ENCODE measurements around the gene EP300. TPM values are rescaled to one million over a fixed set of nuclear protein-coding genes. Genes with fewer than 3 reads are reported as not detected.
"Not testable (repeated sequence)": the region's sequence is repeated elsewhere in the genome, so short reads cannot be mapped to it uniquely, and the experiment has no call there.

The EP300 gene
- total RNA-seq (2014; rRNA removed; shearing (Covaris generic)): 14.2 and 73.2 TPM in 2 replicates

DNA sequence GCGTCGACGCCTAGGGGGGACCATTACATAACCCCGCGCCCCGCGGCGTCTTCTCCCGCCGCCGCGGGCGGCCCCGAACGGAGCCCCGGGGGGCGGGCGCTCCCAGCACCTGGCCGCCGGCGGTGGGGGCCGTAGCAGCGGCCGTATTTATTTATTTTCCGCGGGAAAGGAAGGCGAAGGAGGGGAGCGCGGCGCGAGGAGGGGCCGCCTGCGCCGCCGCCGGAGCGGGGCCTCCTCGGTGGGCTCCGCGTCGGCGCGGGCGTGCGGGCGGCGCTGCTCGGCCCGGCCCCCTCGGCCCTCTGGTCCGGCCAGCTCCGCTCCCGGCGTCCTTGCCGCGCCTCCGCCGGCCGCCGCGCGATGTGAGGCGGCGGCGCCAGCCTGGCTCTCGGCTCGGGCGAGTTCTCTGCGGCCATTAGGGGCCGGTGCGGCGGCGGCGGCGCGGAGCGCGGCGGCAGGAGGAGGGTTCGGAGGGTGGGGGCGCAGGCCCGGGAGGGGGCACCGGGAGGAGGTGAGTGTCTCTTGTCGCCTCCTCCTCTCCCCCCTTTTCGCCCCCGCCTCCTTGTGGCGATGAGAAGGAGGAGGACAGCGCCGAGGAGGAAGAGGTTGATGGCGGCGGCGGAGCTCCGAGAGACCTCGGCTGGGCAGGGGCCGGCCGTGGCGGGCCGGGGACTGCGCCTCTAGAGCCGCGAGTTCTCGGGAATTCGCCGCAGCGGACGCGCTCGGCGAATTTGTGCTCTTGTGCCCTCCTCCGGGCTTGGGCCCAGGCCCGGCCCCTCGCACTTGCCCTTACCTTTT, at the start of gene EP300:
Gene EP300 (plus strand): TSS at position 570 of the 795 bp plus-strand sequence. CDS start 413 bp downstream, outside the sequence.
- DNase-seq (ENCODE audit: low spot score): peak; percentile 91
- in situ Hi-C loops (cut with HindIII; ENCODE audit: low sequenced_read_pairs): no loop called here

DNA sequence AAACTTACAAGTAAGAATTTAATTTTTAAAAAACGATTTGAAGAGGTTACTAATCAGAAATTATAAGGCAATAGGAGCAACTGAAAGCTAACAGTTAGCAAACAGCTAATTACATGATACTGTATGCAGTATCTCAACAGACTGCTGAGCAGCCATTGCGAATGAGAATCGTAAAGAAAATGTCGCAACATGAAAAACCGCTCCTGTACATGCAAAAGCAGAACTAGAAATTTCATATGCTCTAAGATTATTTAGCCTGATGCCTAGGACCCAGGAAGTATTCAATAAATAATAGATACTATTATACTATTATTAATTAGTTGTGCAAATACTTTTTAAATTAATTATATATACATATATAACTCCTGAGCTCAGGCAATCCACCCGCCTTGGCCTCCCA, 48.7 kb upstream of the EP300 start:
- in situ Hi-C loops (cut with HindIII; ENCODE audit: low sequenced_read_pairs): no loop called here
- DNase-seq (ENCODE audit: low spot score): no peak

DNA sequence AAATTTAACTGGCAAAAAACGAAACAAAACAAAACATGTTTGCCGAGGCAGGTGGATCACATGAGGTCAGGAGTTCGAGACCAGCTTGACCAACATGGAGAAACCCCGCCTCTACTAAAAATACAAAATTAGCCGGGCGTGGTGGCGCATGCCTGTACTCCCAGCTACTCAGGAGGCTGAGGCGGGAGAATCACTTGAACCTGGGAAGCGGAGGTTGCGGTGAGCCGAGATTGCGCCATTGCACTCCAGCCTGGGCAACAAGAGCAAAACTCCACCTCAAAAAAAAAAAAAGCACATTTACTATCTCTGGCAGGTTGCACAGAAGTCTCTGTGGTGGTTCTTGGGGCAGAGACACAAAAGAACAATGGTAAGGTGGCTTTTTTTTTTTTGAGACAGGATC, 46.8 kb upstream of the EP300 start:
- DNase-seq (ENCODE audit: low spot score); in situ Hi-C loops (cut with HindIII; ENCODE audit: low sequenced_read_pairs): not testable (repeated sequence)

DNA sequence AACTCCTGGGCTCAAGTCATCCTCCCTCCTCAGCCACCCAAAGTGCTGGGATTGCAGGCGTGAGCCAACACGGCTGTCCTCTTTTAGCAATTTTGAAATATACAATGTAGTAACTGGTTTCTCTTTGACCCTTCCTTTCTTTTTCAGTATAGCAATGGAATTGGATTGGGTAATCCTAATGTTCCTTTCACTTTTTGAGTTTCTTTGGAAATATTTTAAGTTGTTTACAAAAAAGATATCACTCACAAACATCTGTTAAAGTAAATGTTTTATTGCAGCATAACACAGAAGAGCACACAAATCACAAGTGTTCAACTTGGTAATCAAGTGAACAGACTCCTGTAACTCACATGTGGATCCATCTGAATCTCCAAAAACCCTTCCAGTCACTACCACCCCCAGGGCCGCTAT, 44.6 kb upstream of the EP300 start:
- no peak for DNase-seq (ENCODE audit: low spot score)
- in situ Hi-C loops (cut with HindIII; ENCODE audit: low sequenced_read_pairs): no loop called here

DNA sequence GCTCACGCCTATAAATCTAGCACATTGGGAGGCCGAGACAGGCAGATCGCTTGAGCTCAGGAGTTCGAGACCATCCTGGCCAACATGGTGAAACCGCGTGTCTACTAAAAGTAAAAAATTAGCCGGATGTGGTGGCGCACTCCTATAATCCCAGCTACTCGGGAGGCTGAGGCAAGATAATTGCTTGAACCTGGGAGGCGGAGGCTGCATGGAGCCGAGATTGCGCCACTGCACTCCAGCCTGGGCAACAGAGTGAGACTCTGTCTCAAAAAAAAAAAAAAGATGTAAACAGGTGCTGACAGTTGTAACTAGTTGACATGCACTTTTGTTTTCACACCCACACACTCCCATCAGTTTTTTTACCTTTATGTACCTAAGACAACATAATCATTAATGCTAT, 44.0 kb upstream of the EP300 start:
- in situ Hi-C loops (cut with HindIII; ENCODE audit: low sequenced_read_pairs); DNase-seq (ENCODE audit: low spot score): not testable (repeated sequence)

DNA sequence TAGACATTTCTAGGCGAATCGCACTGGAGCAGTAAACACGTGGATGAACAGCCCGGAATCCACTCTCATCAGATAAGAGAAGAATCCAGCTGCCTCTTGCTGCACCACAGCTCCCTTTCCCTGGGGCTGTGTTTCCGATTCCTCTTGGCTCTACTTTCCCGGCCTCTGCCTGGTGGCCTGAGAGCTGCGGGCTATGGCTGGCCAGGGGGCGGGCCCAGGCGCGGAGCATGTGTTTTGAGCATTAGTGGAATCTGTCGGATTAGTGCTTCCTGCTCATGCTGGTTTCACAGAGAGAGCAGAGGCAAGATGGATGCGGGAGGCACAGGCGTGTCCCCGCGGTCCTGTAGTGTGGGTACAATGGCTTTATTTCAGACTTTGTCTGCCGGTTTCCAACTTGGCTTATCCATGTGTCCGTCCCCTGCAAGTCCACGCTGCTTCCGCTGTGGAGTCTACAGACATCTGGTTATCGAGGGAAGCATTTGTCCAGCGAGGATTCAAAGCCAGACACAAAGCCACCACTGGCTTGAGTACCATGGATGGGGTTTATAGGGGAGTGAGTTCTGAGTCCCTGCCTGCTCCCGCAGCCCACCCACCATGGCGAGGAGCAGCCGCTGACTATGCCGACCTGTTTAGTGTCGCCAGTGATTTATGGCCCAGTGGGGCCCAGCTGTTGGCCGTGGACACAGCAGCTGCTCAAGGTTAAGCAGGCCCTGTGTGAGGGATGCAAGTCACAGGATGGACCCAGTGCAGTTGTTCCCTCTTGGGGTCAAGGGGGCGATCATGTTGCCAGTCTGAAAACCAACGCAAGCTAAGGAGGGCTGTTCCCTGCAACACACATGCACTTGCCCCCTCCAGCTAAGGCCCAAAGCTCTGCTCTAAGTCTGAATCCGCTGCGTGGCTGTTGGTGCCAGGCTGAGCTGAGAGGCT, 43.3 kb upstream of the EP300 start:
- DNase-seq (ENCODE audit: low spot score): peak; percentile 70
- in situ Hi-C loops (cut with HindIII; ENCODE audit: low sequenced_read_pairs): no loop called here

DNA sequence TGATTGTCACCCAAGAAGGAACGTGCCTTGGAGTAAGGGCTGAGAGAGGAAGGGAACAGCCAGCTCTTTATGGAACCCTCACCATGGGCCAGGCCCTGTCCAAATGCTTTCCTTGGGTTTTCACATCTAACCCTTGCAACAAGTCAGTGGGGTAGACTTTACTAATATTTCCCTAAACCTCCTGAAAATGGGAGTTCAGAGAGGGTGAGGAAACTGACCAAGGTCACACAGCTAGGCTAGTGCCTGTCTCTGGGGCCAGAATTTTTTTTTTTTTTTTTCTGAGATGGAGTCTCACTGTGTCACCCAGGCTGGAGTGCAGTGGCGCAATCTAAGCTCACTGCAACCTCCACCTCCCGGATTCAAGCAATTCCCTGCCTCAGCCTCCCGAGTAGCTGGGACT, 42.6 kb upstream of the EP300 start:
- DNase-seq (ENCODE audit: low spot score): not testable (repeated sequence)

DNA sequence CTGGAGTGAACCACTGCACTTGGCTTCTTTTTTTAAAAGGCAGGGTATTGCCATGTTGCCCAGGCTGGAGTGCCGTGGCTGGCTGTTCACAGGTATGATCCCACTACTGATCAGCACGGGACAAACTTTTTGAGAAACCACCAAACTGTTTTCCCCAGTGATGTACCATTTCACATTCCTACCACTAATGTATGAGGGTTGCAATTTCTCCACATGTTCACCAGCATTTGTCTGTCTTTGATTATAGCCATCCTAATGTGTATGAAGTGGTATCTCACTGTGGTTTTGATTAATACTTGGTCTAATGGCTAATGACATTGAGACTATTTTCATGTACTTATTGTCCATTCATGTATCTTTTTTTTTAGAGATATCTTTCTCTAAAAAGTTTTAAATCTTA, 41.5 kb upstream of the EP300 start:
- no peak for DNase-seq (ENCODE audit: low spot score)
- in situ Hi-C loops (cut with HindIII; ENCODE audit: low sequenced_read_pairs): no loop called here

More for the DNA sequence above, 42.6 kb upstream of the EP300 start:
- in situ Hi-C loops (cut with HindIII; ENCODE audit: low sequenced_read_pairs): not testable (repeated sequence)

DNA sequence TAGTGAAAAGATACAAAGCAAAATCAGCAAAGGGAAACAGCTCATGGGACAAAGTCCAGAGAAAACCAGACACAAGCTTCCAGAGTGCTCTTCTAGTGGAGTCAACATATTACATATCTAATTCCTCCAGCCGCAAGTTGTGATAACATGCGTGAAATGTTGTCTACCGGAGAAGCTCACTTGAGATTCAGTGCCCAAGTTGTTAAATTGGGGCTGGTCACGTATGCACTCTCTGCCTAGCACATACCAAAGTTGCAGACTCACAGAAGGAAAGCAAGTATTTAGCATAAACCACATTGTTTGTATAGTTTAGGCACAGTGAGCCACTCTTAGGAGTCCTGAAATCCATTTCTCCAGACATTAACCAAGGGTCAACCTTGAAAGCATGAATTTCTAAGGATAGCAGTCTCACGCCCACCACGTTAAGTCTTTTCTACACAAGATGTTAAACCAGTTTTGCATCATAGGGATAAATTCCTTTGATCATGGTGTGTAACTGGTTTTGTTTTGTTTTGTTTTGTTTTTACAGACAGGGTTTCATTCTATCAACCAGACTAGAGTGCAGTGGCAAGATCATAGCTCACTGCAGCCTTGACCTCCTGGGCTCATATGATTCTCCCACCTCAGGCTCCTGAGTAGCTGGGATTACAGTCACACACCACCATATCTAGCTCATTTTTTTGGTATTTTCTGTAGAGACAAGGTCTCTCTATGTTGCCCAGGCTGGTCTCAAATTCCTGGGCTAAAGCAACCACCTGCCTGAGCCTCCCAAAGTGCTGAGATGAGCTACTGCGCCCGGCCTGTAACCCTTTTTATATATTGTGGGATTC, 39.5 kb upstream of the EP300 start:
- in situ Hi-C loops (cut with HindIII; ENCODE audit: low sequenced_read_pairs): no loop called here
- no peak for DNase-seq (ENCODE audit: low spot score)

DNA sequence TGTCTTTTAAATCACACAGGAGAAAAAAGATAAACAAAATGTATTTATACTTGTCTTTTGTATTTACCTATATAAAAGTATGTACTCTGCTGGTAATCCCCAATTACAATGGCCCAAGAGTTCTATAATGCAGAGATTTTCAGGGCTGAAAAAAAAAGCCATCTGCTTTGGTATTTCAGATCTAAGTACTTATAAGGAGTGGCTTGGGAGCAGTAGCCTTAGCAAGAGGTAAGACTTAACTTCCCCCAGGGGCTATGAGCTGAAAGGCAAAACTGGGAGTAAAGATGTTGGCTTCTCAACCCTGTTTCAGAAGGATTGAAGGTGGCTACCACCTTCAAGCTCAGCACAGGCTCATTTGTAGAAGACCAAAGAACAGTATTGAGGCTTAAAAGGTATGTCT, 35.3 kb upstream of the EP300 start:
- in situ Hi-C loops (cut with HindIII; ENCODE audit: low sequenced_read_pairs): no loop called here
- no peak for DNase-seq (ENCODE audit: low spot score)

DNA sequence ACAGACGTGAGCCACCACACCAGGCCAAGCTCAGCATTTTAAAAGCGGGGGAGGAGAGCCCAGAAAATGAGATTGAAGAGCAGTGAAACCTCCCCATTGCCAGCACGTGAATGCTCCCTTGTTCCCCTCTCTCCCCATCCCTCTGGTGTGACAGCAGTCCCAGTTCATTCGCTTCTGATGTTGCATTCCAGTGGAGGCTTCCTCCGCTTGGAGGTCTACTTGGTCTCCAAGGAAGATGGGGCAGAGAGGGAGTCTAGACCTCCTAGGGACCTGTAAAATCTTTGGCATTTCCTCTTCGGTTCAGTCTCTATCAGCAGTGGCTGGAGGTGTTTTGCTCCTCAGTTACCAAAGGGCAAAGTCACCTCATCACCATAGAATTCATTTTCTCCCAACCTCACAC, 30.2 kb upstream of the EP300 start:
- DNase-seq (ENCODE audit: low spot score): no peak
- in situ Hi-C loops (cut with HindIII; ENCODE audit: low sequenced_read_pairs): no loop called here

DNA sequence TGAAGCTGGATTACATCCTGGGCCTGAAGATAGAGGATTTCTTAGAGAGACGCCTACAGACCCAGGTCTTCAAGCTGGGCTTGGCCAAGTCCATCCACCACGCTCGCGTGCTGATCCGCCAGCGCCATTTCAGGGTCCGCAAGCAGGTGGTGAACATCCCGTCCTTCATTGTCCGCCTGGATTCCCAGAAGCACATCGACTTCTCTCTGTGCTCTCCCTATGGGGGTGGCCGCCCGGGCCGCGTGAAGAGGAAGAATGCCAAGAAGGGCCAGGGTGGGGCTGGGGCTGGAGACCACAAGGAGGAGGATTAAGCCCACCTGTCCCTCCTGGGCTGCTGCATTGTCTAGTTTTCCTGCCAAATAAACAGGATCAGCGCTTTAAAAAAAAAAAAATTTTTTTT, 28.1 kb upstream of the EP300 start:
- DNase-seq (ENCODE audit: low spot score); in situ Hi-C loops (cut with HindIII; ENCODE audit: low sequenced_read_pairs): not testable (repeated sequence)

DNA sequence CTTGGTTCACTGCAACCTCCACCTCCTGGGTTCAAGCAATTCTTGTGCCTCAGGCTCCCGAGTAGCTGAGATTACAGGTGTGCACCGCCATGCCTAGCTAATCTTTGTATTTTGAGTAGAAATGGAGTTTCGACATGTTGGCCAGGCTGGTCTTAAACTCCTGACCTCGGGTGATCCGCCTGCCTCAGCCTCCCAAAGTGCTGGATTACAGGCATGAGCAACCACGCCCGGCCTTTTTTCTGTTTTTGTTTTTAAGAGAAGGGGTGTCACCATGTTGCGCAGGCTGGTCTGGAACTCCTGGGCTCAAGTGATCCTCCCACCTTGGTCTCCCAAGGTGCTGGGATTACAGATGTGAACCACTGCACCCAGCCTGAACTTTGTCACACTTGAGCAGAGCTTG, 26.1 kb upstream of the EP300 start:
- DNase-seq (ENCODE audit: low spot score); in situ Hi-C loops (cut with HindIII; ENCODE audit: low sequenced_read_pairs): not testable (repeated sequence)

DNA sequence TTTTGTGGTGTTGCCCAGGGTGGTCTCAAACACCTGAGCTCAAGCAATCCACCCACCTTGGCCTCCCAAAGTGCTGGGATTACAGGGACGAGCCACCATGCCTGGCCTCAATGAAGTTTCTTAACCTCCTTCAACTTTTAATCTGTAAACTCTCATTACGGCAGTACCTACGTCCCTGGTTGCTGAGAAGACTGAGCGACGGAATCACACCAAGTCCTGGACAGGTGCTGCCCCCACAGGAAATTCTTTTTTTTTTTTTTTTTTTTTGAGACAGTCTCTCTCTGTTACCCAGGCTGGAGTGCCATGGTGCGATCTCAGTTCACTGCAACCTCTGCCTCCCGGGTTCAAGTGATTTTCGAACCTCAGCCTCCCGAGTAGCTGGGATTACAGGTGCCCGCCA, 24.4 kb upstream of the EP300 start:
- DNase-seq (ENCODE audit: low spot score); in situ Hi-C loops (cut with HindIII; ENCODE audit: low sequenced_read_pairs): not testable (repeated sequence)

DNA sequence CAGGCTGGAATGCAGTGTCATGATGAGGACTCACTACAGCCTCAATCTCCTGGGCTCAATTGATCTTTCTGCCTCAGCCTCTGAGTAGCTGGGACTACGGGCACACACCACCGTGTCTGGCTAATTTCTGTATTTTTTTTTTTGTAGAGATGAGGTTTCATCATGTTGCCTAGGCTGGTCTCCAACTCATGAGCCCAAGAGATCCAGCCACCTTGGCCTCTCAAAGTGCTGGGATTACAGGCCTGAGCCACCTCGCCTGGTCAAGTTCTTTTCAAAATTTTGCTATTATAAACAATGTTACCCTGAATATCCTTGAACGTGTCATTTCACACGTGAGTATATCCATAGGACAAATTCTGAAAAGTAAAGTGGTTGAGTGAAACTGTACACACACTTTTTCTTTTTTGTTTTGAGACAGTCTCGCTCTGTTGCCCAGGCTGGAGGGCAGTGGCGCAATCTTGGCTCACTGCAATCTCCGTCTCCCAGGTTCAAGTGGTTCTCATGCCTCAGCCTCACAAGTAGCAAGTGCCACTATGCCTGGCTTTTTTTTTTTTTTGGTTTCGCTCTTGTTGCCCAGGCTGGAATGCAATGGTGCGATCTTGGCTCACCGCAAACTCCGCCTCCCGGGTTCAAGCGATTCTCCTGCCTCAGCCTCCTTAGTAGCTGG, 21.6 kb upstream of the EP300 start:
- DNase-seq (ENCODE audit: low spot score): no peak
- in situ Hi-C loops (cut with HindIII; ENCODE audit: low sequenced_read_pairs): no loop called here

DNA sequence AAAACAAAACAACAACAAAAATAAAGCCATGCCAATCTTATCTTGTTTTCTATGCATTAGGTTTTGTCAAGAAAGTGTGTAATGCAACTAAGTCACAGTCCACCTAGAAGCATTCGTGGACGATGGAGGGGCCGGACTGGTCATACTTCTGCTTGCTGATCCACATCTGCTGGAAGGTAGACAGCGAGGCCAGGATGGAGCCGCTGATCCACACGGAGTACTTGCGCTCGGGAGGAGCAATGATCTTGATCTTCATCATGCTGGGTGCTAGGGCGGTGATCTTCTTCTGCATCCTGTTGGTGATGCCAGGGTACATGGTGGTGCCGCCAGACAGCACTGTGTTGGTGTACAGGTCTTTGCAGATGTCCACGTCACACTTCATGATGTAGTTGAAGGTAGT, 18.3 kb upstream of the EP300 start:
- in situ Hi-C loops (cut with HindIII; ENCODE audit: low sequenced_read_pairs): no loop called here
- DNase-seq (ENCODE audit: low spot score): no peak

DNA sequence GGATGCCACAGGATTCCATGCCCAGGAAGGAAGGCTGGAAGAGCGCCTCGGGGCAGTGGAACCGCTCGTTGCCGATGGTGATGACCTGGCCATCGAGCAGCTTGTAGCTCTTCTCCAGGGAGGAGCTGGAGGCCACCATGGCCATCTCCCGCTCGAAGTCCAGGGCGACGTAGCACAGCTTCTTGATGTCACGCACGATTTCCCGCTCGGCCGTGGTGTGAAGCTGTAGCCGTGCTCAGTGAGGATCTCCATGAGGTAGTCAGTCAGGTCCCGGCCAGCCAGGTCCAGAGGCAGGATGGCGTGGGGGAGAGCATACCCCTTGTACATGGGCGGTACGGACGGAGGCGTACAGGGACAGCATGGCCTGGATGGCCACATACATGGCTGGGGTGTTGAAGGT, 17.9 kb upstream of the EP300 start:
- DNase-seq (ENCODE audit: low spot score): no peak
- in situ Hi-C loops (cut with HindIII; ENCODE audit: low sequenced_read_pairs): no loop called here

DNA sequence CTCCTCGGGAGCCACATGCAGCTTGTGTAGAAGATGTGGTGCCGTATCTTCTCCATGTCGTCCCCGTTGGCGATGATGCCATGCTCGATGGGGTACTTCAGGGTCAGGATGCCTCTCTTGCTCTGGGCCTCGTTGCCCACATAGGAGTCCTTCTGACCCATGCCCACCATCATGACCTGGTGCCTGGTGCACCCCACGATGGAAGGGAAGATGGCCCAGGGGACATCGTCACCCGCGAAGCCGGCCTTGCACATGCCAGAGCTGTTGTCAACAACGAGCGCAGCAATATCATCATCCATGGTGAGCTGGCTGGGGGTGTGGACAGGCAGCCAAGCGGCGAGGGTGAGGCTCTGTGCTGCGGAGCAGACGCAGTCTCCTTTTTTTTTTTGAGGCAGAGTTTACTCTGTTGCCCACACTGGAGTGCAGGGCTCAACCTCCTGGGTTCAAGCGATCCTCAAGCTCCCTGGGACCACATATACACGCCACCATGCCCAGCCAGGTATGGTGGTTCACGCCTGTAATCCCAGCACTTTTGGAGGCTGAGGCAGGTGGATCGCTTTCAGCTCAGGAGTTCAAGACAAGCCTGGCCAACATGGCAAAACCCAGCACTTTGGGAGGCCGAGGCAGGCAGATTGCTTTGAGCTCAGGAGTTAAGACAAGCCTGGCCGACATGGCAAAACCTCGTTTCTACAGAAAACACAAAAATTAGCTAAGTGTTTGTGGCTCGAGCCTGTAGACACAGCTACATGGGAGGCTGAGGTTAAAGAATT, 17.3 kb upstream of the EP300 start:
- in situ Hi-C loops (cut with HindIII; ENCODE audit: low sequenced_read_pairs): no loop called here
- DNase-seq (ENCODE audit: low spot score): no peak

Measured in G401 (cell line).